GM18508 (cell line): ENCODE measurements around the gene MAP2K1.
"Not testable (repeated sequence)": the region's sequence is repeated elsewhere in the genome, so short reads cannot be mapped to it uniquely, and the experiment has no call there.

Source experiments
- ATAC-seq: cut with Tn5 transposase; IDR thresholded peaks from one replicate; pipeline ENCODE4 v1.9.1; 2021; ENCODE audit warnings: moderate number of reproducible peaks; ENCODE audit not compliant: insufficient read depth, unreplicated experiment

Gene MAP2K1

DNA sequence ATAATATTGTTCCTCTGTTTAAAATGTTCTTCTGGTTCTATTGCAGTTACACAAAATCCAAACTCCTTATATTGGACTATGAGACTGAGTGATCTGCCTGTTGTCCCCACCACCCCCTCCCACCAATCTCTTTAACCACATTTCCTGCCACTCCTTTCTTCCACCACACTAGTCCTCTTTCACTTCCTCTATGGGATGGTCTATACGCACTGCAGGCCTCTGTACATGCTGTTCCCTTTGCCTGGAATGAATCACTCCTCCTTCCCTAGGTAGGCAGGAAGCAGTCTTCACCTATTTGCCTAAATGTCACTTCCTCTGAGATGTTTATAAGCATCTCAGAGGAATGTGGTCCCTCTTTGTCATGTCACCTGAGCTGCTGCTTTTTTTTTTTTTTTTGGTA lies 4.0 kb downstream of the MAP2K1 start:
- no peak for ATAC-seq

DNA sequence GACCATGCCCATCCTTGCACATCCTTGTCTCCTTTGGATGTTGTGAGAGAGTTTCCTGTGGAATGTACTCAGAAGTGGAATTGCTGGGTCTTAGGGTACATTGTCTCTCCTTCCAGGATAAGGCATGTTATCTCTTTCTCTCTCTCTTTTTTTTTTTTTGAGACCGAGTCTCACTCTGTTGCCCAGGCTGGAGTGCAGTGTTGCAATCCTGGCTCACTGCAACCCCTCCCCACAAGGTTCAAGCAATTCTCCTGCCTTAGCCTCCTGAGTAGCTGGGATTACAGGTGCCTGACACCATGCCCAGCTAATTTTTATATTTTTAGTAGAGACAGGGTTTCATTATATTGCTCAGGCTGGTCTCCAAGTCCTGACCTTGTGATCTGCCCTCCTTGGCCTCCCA lies 6.3 kb downstream of the MAP2K1 start:
- ATAC-seq: not testable (repeated sequence)

DNA sequence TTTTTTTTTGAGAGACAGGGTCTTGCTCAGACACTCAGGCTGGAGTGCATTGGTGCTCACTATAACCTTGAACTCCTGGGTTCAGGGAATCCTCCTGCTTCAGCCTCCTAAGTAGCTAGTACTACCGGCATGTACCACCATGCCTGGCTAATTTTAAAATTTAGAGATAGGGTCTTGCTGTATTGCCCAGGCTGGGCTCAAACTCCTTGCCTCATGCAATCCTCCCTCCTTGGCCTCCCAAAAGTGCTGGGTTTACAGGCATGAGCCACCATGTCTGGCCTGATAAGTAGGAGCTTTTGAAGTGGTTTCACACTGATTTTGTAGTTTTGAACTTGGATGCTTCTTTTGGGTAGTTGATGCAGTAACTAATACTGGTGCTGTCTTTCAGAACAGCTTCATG lies 7.8 kb downstream of the MAP2K1 start:
- ATAC-seq: no peak

DNA sequence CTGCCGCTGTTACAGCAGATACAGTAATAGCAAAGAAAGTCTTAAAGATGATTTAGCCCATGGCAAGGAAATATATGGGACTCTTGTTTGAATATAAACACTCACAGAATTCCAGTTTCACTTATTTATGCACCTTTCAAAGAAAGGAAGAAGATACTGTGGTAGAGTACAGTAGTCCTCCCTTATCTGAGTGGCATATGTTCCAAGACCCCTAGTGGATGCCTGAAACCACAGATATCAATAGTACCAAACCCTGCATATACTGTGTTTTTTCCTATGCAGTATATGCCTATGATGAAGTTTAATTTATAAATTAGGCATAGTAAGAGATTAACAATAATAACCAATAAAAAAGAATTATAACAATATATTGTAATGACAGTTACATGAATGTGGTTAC lies 8.2 kb downstream of the MAP2K1 start:
- no peak for ATAC-seq

DNA sequence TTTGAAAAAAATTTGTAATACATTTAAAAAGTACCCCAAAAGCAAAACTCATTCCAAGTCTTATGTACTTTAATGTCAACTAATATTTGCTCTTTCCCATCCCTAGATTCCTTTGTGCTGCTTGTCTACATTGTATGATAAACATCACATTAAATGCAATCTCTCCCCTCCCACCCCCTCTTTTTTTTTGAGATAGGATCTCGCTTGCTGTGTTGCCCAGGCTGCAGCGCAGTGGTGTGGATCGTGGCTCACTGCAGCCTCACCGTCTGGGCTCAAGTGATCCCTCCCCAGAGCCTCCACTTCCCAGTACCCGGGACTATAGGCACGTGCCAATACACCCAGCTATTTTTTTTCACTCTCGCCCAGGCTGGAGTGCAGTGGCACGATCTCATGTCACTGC lies 12.6 kb downstream of the MAP2K1 start:
- ATAC-seq: no peak

DNA sequence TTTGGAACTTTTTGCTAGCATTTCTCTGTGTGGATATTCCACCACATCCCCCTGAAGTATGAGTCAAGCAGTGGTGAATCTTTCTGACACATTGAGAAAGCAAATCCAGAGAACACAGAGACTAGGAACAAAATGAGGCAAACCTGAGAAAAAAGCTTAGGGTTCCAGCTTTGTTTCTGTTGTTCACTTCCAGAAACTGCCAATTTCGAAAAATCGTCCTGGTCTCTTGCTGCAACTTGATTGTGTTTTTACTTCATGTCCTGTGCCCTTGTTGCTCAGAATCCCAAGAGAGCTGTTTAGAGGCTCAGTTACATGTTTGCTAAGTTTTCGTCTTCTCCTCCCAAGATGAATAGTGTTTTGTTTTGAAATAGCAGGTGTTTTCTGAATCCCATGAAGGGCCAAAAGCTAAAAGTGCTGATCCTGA lies 13.7 kb downstream of the MAP2K1 start:
- ATAC-seq: no peak

DNA sequence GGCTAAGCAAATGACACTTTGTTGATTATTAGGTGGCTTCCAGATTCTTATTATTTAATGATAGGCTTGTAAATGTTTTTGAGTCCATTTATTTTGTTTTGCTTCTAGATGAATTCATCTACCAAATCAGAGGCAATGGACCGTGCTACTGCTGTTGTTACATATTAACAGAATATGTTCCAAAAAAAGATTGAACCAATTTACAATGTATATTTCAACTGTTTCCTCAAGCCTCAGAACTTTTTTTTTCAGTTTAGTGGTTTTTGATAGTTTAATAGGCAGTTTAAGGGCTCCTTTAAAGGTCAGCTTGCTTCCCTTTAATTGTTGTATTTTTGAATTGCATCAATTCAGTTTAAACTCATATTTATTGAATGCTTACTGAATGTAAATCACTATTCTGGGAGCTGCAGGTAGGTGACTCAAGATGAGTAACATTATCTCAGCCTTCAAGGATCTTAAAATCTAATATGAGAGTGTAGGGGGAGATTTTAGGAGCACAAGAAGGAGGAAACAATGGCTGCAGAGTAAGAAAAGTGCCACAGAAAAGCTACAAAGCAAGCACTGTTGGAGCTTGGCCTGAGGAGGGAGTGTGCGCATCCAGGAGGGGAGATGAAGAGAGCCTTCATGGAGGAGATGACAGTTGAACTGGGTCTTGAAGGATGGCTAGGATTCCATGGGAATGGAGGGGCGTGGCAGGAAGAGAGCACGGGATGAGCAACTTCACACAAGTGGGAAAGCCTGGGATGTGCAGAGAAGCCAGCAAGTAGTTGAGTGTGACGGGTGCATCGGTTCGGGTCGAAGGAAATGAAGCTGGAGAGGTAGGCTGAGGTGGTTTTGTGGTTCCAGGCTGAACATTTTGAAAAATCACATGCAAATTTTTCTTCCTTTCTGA lies 14.7 kb downstream of the MAP2K1 start:
- ATAC-seq: no peak

DNA sequence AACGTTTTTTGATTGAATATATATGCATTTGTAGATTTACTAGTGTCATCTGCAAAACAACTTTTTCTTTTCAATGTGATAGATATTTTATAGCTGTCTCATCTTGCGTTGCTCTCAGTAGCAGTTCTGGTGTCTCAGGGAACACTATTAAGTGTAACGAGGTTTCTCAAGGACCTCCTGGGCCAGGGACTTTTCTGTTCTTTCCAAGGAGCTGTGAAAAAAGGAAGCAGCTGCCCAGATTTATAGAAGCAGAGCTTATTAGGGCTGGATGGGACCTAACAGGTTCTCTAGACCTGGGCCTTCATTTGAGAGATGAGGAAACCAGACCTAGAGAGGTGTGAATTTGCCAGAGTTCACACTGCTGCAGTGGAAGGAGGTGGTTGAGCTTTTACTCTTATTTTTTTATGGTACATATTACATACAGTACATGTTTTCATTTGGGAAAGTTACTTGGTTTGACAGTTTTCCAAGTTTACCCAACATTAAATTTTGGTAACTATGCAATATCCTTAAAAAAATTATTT lies 16.1 kb downstream of the MAP2K1 start:
- ATAC-seq: no peak

DNA sequence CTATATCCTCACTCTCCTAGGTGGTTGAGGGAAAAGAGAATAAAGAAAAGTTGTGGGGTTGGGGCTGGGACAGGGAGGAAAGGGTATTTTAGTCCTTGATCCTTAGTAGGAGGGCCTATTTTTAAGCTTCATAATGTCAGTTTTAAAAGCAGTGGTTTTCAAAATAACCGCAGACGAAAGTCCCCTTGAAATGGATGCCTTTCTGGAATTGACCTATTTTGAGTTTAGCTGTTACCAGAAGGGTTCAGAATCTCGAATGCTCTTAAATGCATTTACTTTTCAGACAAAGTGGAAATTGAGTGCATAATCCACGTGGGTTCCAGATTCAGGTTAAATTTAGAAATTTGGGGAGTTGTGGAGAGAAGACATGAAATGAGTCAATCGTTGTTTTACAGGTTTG lies 16.6 kb downstream of the MAP2K1 start:
- ATAC-seq: no peak

DNA sequence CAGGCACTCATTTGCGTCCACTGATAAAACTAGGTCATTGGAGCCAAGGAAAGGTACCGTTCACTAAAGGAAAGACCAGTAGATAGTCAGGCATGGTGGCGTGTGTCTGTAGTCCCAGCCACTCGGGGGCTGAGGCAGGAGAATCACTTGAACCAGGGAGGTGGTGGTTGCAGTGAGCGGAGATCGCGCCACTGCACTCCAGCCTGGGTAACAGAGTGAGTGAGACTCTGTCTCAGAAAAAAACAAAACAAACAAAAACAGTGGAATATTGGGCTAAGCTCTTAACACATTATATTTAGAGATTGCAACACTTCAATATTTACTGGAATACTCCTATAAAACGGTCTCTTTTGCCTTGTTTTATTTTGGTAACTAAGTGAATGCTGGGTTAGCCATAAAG lies 17.4 kb downstream of the MAP2K1 start:
- no peak for ATAC-seq

DNA sequence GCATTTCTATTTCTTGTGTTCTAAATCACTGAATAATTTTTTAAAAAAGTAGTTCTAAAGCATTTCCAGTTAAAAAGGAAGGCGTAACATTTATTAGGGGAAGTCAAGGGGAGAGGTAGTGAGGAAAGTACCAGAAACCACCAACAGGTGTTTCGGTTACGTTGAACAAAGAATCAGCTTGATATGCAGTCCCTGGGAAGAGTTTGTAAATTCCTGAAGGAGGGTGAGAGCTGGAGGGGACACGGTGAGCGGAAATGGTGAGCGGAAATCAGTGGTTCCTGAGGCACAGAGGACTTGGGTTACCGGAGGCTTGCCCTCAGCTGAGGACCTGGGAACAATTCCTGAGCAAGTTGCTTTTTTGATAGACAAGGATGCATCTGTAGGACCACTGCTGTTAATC lies 17.8 kb downstream of the MAP2K1 start:
- no peak for ATAC-seq

DNA sequence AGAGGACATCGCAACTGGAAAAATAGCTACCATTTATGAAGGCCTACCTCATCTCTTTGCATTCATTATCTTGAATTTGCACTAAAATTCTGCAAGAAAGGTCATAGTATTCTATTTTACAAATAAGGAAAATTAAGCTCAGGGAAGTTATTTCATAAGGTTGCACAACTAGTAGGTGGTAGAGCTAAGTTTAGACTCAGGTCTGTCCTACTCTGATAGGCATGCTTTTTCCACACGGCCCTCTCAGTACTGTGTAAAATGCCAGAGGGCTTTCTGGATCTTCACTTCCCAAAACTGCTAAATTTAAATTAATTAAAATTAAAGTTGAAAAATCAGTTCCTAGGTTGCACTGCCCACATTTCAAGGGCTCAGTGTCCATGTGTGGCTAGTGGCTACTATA lies 18.3 kb downstream of the MAP2K1 start:
- ATAC-seq: no peak

DNA sequence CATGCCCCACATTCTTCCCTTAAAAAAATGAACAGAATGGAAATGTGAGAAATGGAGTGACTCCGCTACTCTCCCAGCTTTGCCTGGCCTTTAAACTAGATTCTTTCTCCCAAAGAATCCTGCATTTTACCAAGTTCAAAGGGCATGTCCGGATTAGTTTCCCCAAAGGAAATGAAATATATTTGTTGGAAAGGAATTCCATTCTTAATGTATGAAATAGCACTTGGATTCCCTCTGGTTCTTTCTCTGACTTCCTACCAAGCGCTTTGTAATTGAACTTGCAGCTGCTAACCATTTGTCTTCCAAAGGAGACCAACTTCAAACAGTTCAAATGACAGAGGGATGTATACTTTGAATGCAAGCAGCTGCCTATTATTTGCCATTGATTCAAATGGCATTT lies 18.9 kb downstream of the MAP2K1 start:
- ATAC-seq: no peak

DNA sequence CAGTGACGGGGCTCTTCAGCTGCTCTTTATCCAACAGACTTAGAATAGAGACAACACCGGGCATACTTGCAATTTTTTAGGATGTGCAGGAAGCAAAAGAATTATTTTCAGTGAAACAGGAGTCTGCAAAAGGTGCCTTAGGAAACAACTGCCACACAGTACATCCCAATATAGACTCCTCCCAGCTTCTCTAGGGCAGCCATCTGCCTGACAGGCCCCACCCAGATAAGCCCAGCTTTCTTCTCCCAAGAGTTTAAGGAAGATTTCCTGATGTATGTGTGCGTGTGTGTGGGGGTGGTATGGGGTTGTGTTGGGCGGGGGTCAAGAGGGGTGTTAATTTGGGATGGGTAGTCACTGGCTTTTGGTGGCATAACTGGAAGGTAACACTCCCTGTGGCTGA lies 21.5 kb downstream of the MAP2K1 start:
- ATAC-seq: no peak

DNA sequence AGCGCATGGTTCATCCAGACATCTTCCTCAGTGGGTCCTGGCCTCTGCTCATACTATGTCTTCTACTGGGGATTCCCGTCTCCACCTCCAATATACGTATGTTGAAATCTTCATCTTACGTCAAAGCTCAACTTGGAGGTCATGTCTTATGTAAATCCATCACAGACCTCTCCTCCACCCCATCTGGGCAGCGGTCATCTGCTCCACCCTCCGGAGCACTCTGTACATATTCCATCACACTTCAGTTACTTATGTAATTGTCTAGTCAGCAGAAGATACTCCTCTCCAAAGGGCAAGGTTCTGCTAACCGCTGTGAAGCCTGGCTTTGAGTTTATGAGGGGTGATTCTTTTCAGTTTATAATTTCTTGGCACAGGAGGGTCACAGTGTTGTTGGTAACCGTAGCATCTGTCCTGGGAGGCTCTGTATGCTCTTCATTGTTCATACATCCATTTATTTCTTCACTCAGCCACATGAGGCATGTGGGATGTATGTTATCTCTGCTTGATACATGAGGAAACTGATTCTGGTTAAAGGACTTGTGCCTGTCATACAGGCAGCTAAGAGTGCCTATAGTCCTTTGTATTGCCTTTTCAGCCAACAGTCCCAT lies 22.1 kb downstream of the MAP2K1 start:
- ATAC-seq: no peak

DNA sequence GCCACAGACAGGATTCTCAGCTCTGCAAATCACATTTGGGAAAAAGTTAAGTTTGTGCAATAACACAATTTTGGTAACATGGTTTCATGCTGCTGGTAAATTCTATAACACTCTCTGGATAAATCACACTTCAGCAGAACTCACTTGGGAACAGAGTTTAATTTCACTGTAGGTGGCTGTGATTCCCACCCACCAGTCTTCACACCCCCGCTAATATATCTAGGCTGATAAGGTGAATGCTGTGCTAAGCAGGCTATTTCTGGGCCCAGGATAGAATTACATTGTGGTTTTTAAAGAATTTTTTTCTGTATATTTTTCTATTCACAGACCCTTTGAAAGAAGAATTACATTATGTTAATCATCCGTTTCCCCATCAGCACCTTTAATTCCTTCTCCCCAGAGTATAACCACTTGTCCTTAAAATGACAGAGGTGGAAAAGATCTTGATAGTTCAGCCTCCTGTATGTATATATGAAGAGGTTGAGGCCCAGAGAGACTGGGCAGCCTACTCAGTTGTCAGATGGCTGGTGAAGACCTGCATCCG lies 22.9 kb downstream of the MAP2K1 start:
- no peak for ATAC-seq

DNA sequence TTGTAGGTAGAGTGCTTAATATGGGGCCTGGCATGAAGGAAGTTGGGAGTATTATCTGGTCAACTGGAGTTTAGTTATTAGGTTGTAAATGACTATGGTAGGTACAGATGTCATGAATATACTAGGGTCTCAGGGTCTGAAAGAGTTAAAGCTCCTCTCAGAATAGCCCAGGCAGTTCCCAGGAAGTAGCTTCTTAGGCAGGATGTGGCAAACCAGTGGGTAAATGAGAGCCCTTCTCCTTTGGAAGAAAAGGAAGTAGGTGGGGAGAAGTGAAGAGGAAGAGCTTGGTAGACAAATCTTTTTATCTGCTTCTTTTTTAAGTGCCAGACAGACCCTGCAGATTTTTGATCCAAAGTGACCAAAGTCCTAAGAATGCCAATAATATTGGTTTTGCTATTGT lies 24.5 kb downstream of the MAP2K1 start:
- no peak for ATAC-seq

DNA sequence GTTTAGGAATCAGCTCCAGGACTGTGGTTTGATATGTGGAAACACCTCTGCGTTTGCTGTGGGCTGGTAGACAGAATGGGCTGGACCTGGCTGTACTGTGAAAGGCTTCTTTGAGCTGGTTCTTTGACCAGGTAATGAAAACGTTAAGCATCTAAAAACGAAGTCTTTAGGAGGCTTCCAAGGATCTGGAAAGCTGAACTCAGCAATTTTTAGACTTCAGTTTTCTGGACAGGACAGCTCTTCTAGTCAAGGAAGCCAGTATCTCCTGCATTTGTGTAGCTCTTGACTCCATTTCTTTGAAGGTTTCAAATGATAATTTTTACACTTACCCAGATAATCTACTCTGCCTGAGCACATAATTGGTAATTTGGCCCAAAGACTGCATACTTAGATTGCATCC lies 25.5 kb downstream of the MAP2K1 start:
- no peak for ATAC-seq

DNA sequence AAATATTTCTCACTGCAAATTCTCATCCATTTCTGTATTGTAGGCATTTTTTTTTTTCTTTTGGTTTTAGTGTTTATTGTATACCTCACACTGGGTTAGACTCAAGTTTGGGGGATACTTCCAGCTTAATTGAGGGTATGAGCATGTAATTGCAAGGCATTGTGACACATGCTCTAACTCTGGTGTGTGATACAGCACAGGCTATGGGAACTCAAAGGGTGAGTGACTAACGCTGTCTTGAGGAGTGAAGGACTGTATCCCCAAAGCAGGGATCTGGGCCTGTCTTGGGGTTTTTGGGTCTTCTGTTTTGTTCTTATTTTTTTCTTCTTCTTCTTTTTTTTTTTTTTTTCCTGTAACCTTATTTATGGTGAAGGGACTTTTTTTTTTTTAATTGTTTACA lies 26.9 kb downstream of the MAP2K1 start:
- ATAC-seq: no peak

DNA sequence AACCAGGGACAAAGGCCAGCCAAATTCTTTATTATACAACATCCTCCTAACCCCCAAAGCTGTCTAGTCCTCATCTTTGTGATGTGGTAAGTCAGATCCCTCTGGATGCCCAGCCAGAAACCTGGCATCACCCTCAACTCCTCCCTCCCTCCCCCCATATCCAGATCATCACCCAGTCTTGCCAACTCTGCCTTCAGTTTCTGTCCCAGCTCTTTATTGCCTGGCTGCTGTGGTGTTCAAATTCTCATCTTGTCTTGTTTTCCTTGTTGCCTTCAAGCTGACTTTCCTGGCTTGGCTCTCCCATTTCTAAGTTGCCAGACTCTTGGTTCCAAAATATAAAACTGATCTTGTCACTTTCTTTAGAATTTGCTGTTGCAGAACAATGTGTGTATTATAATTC lies 28.6 kb downstream of the MAP2K1 start:
- ATAC-seq: no peak

DNA sequence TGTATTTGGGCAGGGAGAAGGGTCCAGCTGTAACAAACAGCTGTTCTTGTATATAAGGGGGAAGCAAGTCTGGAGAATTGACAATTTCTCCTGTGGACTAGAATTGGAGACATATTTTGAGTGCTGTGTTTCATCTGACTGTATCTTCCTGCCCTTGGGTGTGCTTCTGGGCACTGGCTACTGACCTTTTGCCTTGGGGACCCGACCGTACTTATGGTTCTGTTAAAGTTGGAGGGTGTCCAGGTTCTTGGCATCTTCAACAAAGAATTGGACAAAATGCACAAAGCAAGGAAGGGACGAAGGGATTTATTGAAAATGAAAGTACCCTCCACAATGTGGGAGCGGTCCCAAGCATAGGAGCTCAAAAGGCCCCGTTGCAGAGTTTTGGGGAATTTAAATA lies 31.0 kb downstream of the MAP2K1 start:
- ATAC-seq: no peak

DNA sequence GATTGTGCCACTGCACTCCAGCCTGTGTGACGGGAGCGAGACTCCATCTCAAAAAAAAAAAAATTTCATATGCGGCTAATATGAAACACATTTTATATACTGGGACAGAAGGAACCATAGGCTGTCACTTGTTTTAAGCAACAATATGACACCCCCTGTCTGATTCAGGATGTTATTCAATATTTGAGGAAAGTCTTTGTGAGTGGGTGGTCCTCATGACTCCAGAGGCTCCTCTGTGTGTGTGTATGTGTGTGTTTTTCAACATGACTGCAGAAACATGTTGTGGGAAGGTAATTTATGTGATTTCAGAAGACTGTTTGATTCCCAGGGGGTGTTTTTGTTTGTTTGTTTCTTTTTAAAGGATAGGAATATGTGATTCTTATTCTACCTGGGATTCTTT lies 32.8 kb downstream of the MAP2K1 start:
- ATAC-seq: no peak
